Body of pancreas (tissue), 4 donors: ENCODE measurements around the gene ARMC6. TPM values are rescaled to one million over a fixed set of nuclear protein-coding genes. Genes with fewer than 3 reads are reported as not detected.
A peak's percentile ranks its signal among the peaks of the same experiment; 100 is the strongest.

Source experiments
- ATAC-seq: fragments of 150-250 bp; one replicate; pipeline ENCODE4 v1.9.1; 2016
- DNase-seq, 4 donors: peaks; one replicate each; pipeline ENCODE4 v3.0.0-alpha.2; 2019
- H3K27ac ChIP-seq, 4 donors: fragments of 200-600 bp; sonication (generic); 1 replicate in 3 of 4; 2 replicates in 1 of 4; pipeline versions ENCODE4 v1.5.1 to v1.6.1; 2016 to 2019; ENCODE audit warnings: mild to moderate bottlenecking in 1 of 4, mixed read lengths in 1 of 4, moderate library complexity in 1 of 4
- H3K27me3 ChIP-seq, 2 donors: fragments of 200-600 bp; sonication (generic); one replicate each; pipeline ENCODE4 v1.6.0; 2016; ENCODE audit warnings: mild to moderate bottlenecking in 1 of 2
- H3K36me3 ChIP-seq, 2 donors: fragments of 200-600 bp; sonication (generic); replicated peaks in 1 of 2; 2 replicates each; pipeline ENCODE4 v1.5.1; 2016; ENCODE audit warnings: low read depth in 2 of 2; ENCODE audit not compliant: insufficient read depth in 1 of 2
- H3K4me1 ChIP-seq: fragments of 200-600 bp; sonication (generic); one replicate; pipeline ENCODE4 v1.6.0; 2016
- H3K4me3 ChIP-seq, 2 donors: fragments of 200-600 bp; sonication (generic); 1 replicate in 1 of 2; 2 replicates in 1 of 2; pipeline ENCODE4 v1.5.1; 2016 to 2019
- H3K9me3 ChIP-seq, 3 donors: fragments of 200-600 bp; sonication (generic); 1 replicate in 2 of 3; 2 replicates in 1 of 3; pipeline ENCODE4 v1.5.1; 2016
- CTCF ChIP-seq, 7 experiments: fragments of 450-650 bp in 4 of 7; fragments of 200-600 bp in 3 of 7; sonication (generic) in 3 of 7; IDR thresholded peaks; one replicate each; pipeline ENCODE4 v1.5.1; 2016 to 2019; ENCODE audit warnings: antibody characterized with exemption in 7 of 7
- POLR2A ChIP-seq, 3 donors: fragments of 450-650 bp; IDR thresholded peaks; one replicate each; pipeline ENCODE4 v1.6.1; 2016; ENCODE audit warnings: antibody characterized with exemption in 3 of 3, mild to moderate bottlenecking in 2 of 3
- WGBS, 2 donors: methylation state at CpG; one replicate each; pipeline ENCODE4 v1.1.5; 2017; 5-methylcytosine and 5-hydroxymethylcytosine counted together
- intact Hi-C: fragments of 100-400 bp; cut with DNase I; formaldehyde crosslinking; loops from one replicate; pipeline ENCODE4 v1.15.1; 2023
- total RNA-seq, 2 donors: library from RNA; depleted of rRNA; stranded (reverse); fragments of >200 nt; gene quantifications; one replicate each; pipeline ENCODE4 v1.1.0, GENCODE V29; 2016

The ARMC6 gene
- total RNA-seq, 2 donors from 2014 or later = 15.6 to 27.7 TPM

- H3K4me3 ChIP-seq = no peak overlapping the region
- no peaks in the 10 kb centered on the region for H3K9me3 ChIP-seq
- TF ChIP-seq POLR2A (IDR thresholded peaks at IDR 0.05) = no peak
- TF ChIP-seq CTCF (IDR thresholded peaks at IDR 0.05) = no peak
- WGBS, 2 donors = 62 to 81% methylated on average over 2 to 4 of the region's 4 CpGs
- peak overlapping the region in 3 of 4 donors; percentile 54 to 84 (median 64) for H3K27ac ChIP-seq
- intact Hi-C loops = no loop called here
- no peaks in the 10 kb centered on the region for H3K27me3 ChIP-seq
- DNase-seq = no peak
- H3K36me3 ChIP-seq = no peaks in the 10 kb centered on the region
- H3K4me1 ChIP-seq = peaks cover 31% of the 10 kb centered on the region
- no peak for ATAC-seq
Observed at GRCh38 chr19:19062454-19063182, 29.2 kb downstream of the ARMC6 start.

GRCh38 chr19:19063183-19064097 is 30.0 kb downstream of the ARMC6 start, which contains the start of gene SLC25A42:
SLC25A42 (plus strand) TSS chr19:19063994; CDS start chr19:19096125, 32,131 bp downstream.
- Histone ChIP-seq H3K9me3 (no peaks in the 10 kb centered on the region), H3K27ac (peak within 1 kb of the TSS; percentile 46 to 84 (median 62)), H3K4me3 (peak within 1 kb of the TSS; percentile 35 to 50), H3K36me3 (no peaks in the 10 kb centered on the region), H3K4me1 (peaks cover 31% of the 10 kb centered on the region), H3K27me3 (no peaks in the 10 kb centered on the region)
- intact Hi-C loops = no loop called here
- DNase-seq (peak; percentile 99 to 100 (median 100)), ATAC-seq (peak; percentile 96)
- peak in 1 of 7 experiments; percentile 5 for TF ChIP-seq CTCF (IDR thresholded peaks at IDR 0.05)
- peak in 2 of 3 donors; percentile 48 to 65 for TF ChIP-seq POLR2A (IDR thresholded peaks at IDR 0.05)
- WGBS, 2 donors = 3 to 14% methylated on average over 17 to 73 of the region's 77 CpGs

- no peak for TF ChIP-seq POLR2A (IDR thresholded peaks at IDR 0.05)
- peak in 4 of 7 experiments; percentile 12 to 28 (median 23) for TF ChIP-seq CTCF (IDR thresholded peaks at IDR 0.05)
- no peaks in the 10 kb centered on the region for H3K36me3 ChIP-seq
- H3K27ac ChIP-seq = peak overlapping the region; percentile 28 to 84 (median 60)
- intact Hi-C loops = no loop called here
- no peaks in the 10 kb centered on the region for H3K9me3 ChIP-seq
- H3K4me1 ChIP-seq = peaks cover 31% of the 10 kb centered on the region
- WGBS, 2 donors = 0 to 1% methylated on average over 16 to 25 of the region's 29 CpGs
- H3K4me3 ChIP-seq = peak overlapping the region; percentile 35 to 50
- DNase-seq = peak in 1 of 4 donors; percentile 22
- peak; percentile 0 for ATAC-seq
- H3K27me3 ChIP-seq = no peaks in the 10 kb centered on the region
Observed at GRCh38 chr19:19064098-19064722, 30.8 kb downstream of the ARMC6 start.

- ATAC-seq (no peak), DNase-seq (peak in 2 of 4 donors; percentile 20 to 42)
- Histone ChIP-seq H3K4me3 (peak overlapping the region; percentile 35 to 50), H3K27ac (peak overlapping the region in 3 of 4 donors; percentile 24 to 84 (median 52)), H3K4me1 (peaks cover 31% of the 10 kb centered on the region), H3K36me3 (no peaks in the 10 kb centered on the region), H3K27me3 (no peaks in the 10 kb centered on the region), H3K9me3 (no peaks in the 10 kb centered on the region)
- TF ChIP-seq POLR2A (IDR thresholded peaks at IDR 0.05) (no peak), CTCF (IDR thresholded peaks at IDR 0.05) (no peak)
- intact Hi-C loops = no loop called here
- WGBS, 2 donors = 1% methylated on average over 19 to 25 of the region's 25 CpGs
Observed at GRCh38 chr19:19064811-19065745, 31.7 kb downstream of the ARMC6 start.
